GM18498 (cell line): ENCODE results near the gene RASGRP3.

Experiments used
- ATAC-seq: cut with Tn5 transposase; IDR thresholded peaks from one replicate; pipeline ENCODE4 v1.9.1; 2021; ENCODE audit warnings: mild to moderate bottlenecking, moderate library complexity; ENCODE audit not compliant: unreplicated experiment

Gene RASGRP3

DNA sequence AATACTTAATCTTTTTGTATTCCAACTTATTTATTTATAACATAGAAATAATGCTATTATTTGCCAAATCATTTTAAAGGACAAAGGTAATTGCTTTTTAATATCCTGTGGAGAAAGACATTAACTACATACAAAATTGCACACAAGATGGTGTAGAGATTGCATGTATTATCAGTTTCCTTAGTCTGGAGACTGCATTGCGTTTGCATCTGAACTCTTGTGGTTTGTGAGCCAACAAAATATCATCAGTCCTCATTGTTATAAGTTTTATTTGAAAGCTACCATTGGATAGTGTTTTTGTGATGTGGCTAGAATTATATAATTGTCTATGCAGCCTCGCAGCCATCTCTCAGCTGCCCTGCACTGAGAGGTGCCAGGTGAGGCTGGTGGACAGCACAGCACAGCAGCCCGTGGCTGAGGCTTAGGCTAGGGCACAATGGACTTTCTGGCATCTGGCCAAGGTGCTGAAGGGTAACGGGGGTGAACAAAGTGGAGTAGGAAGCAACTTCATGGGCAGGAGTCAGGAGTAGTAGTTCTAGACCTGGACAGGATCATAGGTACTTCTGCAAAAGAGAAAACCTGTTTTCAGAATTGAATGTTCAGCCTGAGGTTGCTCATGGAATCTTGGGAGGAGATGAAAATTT, 15.1 kb downstream of the RASGRP3 start:
- no peak for ATAC-seq

- ATAC-seq, result no peak
Observed at GRCh38 chr2:33492399-33493134, 16.1 kb downstream of the RASGRP3 start.

DNA sequence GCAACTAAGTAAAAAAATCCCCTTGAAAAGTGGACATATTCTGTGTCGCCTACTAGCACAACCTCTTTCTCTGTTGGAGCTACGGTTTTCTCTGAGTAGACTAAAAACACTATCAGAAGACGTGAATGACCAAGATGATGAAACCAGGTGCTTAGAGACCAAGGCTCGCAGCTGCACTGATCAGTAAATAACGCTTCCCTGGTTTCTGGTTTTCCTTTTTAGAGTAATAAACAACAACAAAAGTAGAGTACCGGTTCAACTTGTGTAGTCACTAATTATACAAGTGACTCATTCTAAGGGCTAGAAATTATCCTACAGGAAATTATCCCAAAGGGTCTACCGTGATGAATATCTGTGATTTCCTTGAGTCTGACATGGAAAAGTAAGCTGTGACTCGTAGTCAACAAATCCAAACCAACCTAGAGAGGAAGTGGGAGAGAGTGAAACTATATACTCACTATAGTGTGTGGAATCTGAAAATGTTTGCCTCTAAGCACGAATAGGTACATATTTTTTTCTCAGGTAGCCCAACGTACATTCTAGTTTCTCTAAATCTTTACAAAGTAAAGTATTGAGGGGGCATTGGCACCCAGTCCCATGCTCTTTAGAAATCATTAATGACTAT, 17.8 kb downstream of the RASGRP3 start:
- peak; percentile 56 for ATAC-seq

GRCh38 chr2:33494877-33495641, 18.6 kb downstream of the RASGRP3 start:
- ATAC-seq, result no peak

DNA sequence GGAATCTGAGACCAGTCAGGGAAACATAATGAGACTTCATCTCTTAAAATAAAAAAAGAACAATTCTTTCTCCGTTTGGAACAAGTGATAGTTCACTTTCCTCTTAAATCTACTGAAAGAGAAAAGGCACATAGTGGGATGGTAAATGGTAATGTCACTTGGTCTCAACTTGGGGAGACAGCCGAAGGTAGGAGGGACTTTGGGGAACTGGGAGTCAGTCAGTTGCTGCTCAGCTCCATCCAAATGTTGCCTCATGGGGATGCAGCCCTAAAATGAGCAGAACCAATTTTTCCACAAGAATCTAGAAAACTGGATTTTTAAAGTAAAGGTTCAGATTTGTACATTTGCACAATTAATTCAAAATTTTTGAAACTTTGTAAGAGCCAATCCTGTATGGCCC, 19.2 kb downstream of the RASGRP3 start:
- no peak for ATAC-seq

GRCh38 chr2:33496150-33496549, 19.7 kb downstream of the RASGRP3 start:
- ATAC-seq, result no peak

DNA sequence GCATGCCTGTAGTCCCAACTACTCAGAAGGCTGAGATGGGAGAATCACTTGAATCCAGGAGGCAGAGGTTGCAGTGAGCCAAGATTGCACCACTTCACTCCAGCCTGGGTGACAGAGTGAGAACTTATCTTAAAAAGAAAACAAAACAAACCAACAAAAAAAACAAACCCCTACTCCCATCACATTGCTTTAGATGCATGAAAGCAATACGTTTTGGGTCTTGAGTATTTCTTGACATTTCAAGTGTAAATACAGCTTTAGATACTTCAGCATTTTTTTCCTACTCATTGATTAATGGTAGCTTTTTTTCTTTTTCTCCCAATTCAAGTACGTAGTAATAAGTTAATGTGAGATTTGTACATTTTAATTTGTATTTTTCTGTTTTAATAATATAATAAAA, 20.3 kb downstream of the RASGRP3 start:
- no peak for ATAC-seq

DNA sequence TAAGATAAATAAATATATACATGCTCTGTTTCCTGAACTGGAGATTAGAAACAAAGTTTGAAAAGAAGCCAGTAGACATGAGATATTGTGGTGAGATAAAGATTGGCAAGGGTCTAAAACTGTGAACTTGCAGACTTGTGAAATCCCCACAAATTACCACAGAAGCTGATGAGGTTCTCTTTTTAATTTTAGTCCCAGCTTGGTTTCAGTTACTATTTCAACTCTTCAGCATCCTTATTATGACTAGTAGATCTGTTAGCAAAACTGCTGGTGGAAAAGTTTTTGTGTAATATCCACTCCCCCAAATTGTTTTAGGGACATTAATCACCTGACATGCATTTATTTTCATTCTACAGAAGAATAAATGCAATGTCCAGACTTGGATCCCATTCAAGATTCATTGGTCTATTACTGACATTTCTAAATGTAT, 20.8 kb downstream of the RASGRP3 start:
- ATAC-seq, result peak; percentile 44

DNA sequence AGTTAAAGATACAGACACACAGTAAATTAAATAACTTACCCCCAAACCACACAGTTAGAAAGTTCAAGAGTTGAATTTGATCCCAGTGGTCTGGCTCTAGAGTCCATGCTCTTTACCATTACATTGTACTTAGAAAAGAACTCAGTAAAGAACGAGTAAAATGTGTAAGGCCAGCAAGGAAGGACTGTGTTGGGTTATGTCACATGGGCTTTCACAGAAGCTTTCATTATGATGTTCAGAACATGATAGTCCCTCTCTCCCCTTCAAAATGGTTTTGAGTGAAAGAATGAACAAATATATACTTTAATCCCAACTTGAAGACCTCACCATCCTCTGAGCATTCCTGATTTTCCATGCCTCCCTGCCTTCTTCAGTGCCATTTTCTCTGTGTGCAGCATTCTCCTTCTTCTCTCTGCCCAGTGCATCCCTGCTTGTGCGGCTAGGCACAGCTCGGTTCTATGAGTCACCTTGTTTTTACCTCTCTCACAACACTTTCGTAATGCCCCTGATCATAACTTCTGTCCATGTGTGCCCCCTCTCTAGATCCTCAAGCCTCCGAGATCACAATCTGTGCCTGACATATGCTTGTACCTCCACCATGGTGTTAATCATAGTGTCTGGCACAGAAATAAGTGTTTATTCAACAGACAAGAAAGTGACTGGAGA, 22.0 kb downstream of the RASGRP3 start:
- ATAC-seq, result peak; percentile 35

- no peak for ATAC-seq
Observed at GRCh38 chr2:33500177-33500576, 23.7 kb downstream of the RASGRP3 start.

DNA sequence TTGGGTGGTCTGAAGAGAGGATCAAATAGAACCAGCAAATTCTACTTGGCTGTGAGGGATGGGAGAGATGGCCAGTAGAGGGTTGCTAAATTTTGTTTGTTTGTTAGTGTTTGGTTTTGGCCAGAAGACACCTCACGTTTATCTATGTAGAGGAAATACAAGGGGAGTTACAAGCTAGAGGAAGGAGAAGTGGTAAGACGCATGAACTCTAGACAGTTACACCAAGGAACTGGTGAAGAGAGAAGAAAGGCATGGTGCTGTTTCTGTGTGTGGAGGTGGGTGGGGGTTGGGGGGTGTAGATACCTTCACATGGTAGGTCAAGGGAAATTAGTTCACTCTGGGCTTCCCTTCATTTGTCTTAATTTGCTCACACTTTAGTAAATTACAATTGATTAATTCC, 25.6 kb downstream of the RASGRP3 start:
- ATAC-seq, result no peak

GRCh38 chr2:33503002-33503401, 26.6 kb downstream of the RASGRP3 start:
- ATAC-seq, result no peak

DNA sequence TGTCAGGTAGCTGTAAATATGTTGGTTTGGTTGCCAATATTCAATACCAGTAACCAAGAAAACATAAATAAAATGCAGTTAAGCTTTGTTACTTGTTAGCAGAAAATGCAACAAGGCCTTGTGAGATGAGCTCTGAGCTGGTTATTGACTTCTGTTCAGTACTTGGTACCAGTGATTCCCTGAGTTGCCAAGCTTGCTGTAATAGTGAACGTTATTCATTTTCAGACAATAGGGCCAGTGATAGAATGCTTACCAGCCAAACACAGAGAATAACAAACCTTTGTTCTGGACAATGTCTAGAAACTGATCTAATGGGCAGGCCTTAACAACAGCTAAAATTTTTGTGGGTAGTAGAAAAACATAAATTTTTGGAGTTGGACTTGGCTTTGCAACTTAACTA, 29.5 kb downstream of the RASGRP3 start:
- ATAC-seq, result no peak

DNA sequence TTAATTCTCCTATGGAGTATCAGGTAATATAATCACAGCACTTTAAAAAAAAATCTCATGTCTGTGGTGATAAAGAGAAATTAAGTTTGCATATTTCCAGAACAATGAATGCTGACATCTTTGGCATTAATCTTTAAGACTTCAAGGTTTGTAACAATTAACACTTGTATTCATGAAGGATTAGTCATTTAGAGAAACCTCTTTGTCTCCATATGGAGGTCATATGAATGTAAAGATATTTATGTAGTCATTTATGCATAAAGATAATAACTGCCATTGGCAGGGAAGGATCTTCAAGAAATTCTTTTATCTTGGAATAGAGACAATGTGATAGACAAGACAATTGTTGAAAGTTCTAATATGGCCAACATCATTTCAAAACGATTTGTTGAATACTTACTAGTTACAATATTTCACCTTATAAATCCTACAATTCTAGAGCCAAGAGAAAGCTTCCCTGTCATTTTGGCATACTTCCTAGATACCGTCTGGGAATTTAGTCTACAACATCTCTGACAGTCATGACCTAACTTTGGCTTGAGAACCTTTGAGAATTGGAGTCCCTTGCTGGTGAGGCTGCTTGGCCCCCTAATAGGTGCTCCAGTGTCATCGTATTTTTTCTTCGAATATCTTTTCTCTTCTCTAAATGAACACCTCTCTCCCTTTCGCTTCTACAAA, 33.6 kb downstream of the RASGRP3 start:
- ATAC-seq, result no peak

- ATAC-seq, result no peak
Observed at GRCh38 chr2:33510586-33510968, 34.1 kb downstream of the RASGRP3 start.

- ATAC-seq, result no peak
Observed at GRCh38 chr2:33511141-33511540, 34.7 kb downstream of the RASGRP3 start.

GRCh38 chr2:33512112-33512511, 35.7 kb downstream of the RASGRP3 start:
- no peak for ATAC-seq

DNA sequence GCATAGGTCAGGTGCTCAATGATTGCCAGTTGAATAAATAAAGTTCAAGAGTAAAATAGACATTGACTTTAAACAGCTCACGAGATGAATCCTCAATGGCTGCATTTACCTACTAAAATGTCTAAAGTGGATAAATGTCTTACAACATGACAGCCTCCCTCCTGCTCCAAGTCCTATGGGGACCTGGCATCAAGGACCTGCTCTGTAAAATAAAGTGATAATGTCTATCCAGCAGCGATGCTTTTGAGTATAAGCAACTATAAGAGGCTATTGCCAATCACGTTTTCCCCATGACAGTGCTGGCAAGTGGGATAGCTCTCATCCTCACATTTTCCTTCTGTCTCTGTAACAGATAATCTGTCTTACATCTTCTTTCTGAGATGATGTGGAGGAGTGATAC, 37.0 kb downstream of the RASGRP3 start:
- ATAC-seq, result no peak

- ATAC-seq, result no peak
Observed at GRCh38 chr2:33516456-33516995, 40.1 kb downstream of the RASGRP3 start.

DNA sequence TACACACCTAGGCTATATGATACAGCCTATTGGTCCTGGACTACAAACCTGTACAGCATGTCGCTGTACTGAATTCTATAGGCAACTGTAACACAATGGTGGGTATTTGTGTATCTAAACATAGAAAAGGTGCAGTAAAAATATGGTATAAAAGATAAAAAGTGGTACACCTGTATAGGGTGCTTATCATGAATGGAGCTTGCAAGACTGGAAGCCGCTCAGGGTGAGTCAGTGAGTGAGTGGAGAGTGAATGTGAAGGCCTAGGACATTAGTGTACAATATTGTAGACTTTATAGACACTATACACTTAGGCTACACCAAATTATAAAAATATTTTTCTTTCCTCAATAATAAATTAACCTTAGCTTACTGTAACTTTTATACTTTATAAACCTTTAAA, 41.8 kb downstream of the RASGRP3 start:
- no peak for ATAC-seq
